Left ventricle myocardium inferior (tissue), 1 donor: ENCODE results near the gene GSDMA. TPM values are rescaled to one million over a fixed set of nuclear protein-coding genes. Genes with fewer than 3 reads are reported as not detected.

Experiments
- DNase-seq: peaks from one replicate; pipeline ENCODE4 v3.0.0-alpha.2; 2020
- H3K27ac ChIP-seq: fragments of 200-600 bp; replicated peaks from 2 replicates; pipeline ENCODE4 v1.8.0; 2021
- H3K27me3 ChIP-seq: fragments of 200-600 bp; 2 replicates; pipeline ENCODE4 v1.8.0; 2021; ENCODE audit warnings: low read depth
- H3K36me3 ChIP-seq: fragments of 200-600 bp; 2 replicates; pipeline ENCODE4 v1.8.0; 2021
- H3K4me1 ChIP-seq: fragments of 200-600 bp; 2 replicates; pipeline ENCODE4 v1.8.0; 2021
- H3K4me3 ChIP-seq: fragments of 200-600 bp; 2 replicates; pipeline ENCODE4 v1.8.0; 2021; ENCODE audit warnings: mild to moderate bottlenecking, moderate library complexity
- H3K9me3 ChIP-seq: fragments of 200-600 bp; replicated peaks from 2 replicates; pipeline ENCODE4 v1.8.0; 2021
- CTCF ChIP-seq: fragments of 200-600 bp; IDR thresholded peaks from 2 replicates; pipeline ENCODE4 v1.8.0; 2021; ENCODE audit warnings: antibody characterized with exemption, mild to moderate bottlenecking, borderline replicate concordance
- intact Hi-C: fragments of 100-400 bp; cut with micrococcal nuclease; formaldehyde crosslinking; loops from one replicate; pipeline ENCODE4 v1.11.0; 2022
- total RNA-seq: library from RNA; stranded (reverse); fragmentation: NEBNext Ultra II Directional; extraction: Animal tissue kit (Norgen Biotek cat#: 25700); gene quantifications from one replicate; pipeline ENCODE4 v1.2.1, GENCODE V29; 2021
- donor health status: DM: no; HTN: yes; CAD: no; lungs with severe emphysema.

GSDMA gene
- total RNA-seq, 1 donor from 2014 or later, result 0.66 TPM

DNA sequence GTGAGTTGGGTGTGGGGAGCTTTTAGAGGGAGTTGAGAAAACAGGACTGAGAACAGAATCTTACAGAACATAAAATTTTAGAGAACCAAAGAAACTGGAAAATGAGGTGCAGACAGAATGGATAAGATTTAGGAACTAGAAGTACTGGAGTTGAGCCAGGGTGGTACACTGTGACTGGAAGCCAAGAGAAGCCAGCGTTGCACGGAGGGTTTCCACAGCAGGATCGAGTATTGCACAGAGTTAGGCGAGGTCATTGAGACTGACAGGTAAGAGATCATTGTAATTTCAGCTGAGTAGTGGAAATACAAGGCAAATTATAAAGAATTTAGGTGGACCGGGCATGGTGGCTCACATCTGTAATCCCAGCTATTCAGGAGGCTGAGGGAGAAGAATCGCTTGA is 6.6 kb downstream of the GSDMA start:
- no peaks in the 10 kb centered on the region for H3K4me1 ChIP-seq
- no peak for TF ChIP-seq CTCF
- H3K36me3 ChIP-seq, result no peaks in the 10 kb centered on the region
- H3K4me3 ChIP-seq, result no peak overlapping the region
- H3K27ac ChIP-seq, result no peak overlapping the region
- H3K27me3 ChIP-seq, result peaks cover 65% of the 10 kb centered on the region
- H3K9me3 ChIP-seq, result no peaks in the 10 kb centered on the region
- intact Hi-C loops, result no loop called here
- no peak for DNase-seq

GRCh38 chr17:39970157-39970692 is 7.4 kb downstream of the GSDMA start:
- Histone ChIP-seq H3K27ac (no peak overlapping the region), H3K27me3 (peaks cover 68% of the 10 kb centered on the region), H3K36me3 (no peaks in the 10 kb centered on the region), H3K4me1 (no peaks in the 10 kb centered on the region), H3K9me3 (no peaks in the 10 kb centered on the region), H3K4me3 (no peak overlapping the region)
- intact Hi-C loops, result no loop called here
- no peak for TF ChIP-seq CTCF
- no peak for DNase-seq

DNA sequence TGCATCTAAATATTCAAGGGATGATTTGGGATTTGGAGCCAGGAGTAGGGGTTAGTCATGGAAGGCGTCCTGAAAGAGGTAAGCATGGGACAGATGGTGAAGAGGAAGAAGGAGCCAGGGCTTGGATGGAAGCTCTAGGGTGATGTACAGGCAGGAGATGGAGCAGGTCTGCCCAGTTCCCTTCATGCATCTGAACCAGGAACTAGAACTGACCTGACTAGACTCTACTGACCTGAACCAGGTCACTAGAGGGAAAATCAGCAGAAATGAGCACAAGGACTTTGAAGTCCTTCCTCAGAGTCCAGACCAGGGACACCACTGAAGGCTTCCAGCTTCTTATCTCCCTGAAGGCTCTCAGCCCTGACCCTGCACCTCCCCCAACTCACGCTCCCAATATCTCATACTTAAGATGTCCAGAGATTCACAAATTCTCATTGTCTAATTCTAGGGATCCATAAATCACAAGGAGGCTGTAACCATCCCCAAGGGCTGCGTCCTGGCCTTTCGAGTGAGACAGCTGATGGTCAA is 8.3 kb downstream of the GSDMA start:
- no peak overlapping the region for H3K4me3 ChIP-seq
- no peak overlapping the region for H3K27ac ChIP-seq
- no peaks in the 10 kb centered on the region for H3K4me1 ChIP-seq
- DNase-seq, result no peak
- intact Hi-C loops, result no loop called here
- H3K36me3 ChIP-seq, result no peaks in the 10 kb centered on the region
- H3K9me3 ChIP-seq, result no peaks in the 10 kb centered on the region
- no peak for TF ChIP-seq CTCF
- peaks cover 71% of the 10 kb centered on the region for H3K27me3 ChIP-seq

DNA sequence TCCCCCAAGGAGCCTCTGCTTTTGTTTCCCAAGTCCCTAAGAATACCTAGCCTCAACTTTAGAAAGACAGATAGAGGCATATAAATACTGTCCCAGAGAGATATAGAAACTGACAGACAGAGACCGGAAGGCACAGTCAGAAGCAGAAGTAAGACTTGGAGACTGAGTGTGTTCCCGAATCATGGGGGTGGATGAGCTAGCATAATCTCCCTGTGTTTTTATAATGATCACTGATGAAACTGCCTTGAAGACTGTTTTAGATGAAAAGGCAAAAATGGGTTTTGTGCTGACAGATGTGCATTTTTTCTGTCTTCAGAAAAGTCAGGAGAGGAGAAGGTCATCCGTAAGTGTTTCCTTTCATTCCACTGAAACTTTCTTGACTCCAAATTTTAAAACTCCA is 9.5 kb downstream of the GSDMA start:
- H3K27ac ChIP-seq, result no peak overlapping the region
- H3K4me1 ChIP-seq, result no peaks in the 10 kb centered on the region
- H3K36me3 ChIP-seq, result no peaks in the 10 kb centered on the region
- no peak overlapping the region for H3K4me3 ChIP-seq
- no peaks in the 10 kb centered on the region for H3K9me3 ChIP-seq
- DNase-seq, result no peak
- intact Hi-C loops, result no loop called here
- H3K27me3 ChIP-seq, result peaks cover 81% of the 10 kb centered on the region
- TF ChIP-seq CTCF, result no peak

- no peak overlapping the region for H3K4me3 ChIP-seq
- H3K27ac ChIP-seq, result no peak overlapping the region
- no peak for TF ChIP-seq CTCF
- H3K4me1 ChIP-seq, result no peaks in the 10 kb centered on the region
- no peaks in the 10 kb centered on the region for H3K9me3 ChIP-seq
- peaks cover 89% of the 10 kb centered on the region for H3K27me3 ChIP-seq
- no peaks in the 10 kb centered on the region for H3K36me3 ChIP-seq
- DNase-seq, result no peak
- intact Hi-C loops, result no loop called here
These were observed 10.7 kb downstream of the GSDMA start for GRCh38 chr17:39973496-39973895.

DNA sequence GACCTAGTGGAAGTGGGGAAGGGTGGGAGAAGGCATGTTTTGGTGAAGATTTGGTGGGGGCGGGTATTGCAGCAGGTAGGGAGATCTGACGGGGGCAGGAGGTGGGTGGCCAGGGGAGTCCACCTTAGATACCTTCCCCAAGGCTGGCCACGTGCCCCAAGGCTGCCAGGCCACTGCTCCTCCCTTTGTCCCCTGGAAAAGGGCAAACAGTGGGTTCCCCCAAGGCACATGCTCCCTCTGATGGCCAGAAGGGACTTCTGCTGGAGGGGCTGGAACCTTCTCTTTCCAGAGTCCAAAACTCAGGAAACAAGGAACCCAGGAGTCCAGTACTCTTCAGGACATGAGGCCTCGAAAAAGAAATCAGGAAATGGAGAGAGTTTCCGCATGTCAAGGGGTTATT is 11.6 kb downstream of the GSDMA start:
- TF ChIP-seq CTCF, result no peak
- Histone ChIP-seq H3K36me3 (no peaks in the 10 kb centered on the region), H3K27me3 (peaks cover 85% of the 10 kb centered on the region), H3K27ac (no peak overlapping the region), H3K4me1 (no peaks in the 10 kb centered on the region), H3K9me3 (no peaks in the 10 kb centered on the region), H3K4me3 (no peak overlapping the region)
- no peak for DNase-seq
- intact Hi-C loops, result no loop called here
